Vagina (tissue), 2 donors: ENCODE measurements around the gene TMEM91.

Experiments used
- CTCF ChIP-seq, 3 experiments: fragments of 450-650 bp in 2 of 3; fragments of 200-600 bp in 1 of 3; sonication (generic) in 1 of 3; IDR thresholded peaks; one replicate each; pipeline ENCODE4 v1.5.1; 2017 to 2019; ENCODE audit warnings: antibody characterized with exemption in 3 of 3, mild to moderate bottlenecking in 2 of 3, moderate library complexity in 2 of 3
- POLR2A ChIP-seq, 2 donors: fragments of 450-650 bp; IDR thresholded peaks; one replicate each; pipeline ENCODE4 v1.6.1; 2017; ENCODE audit warnings: antibody characterized with exemption in 2 of 2, mild to moderate bottlenecking in 2 of 2, moderate library complexity in 2 of 2
- POLR2AphosphoS5 ChIP-seq, 2 donors: sonication (generic); formaldehyde crosslinking; IDR thresholded peaks; one replicate each; pipeline ENCODE4 v1.9.0; 2017; ENCODE audit warnings: antibody characterized with exemption in 2 of 2, mild to moderate bottlenecking in 2 of 2, low read depth in 1 of 2; ENCODE audit not compliant: insufficient read depth in 1 of 2

- TF ChIP-seq CTCF (IDR thresholded peaks at IDR 0.05) (no peak), POLR2A (IDR thresholded peaks at IDR 0.05) (no peak), POLR2AphosphoS5 (IDR thresholded peaks at IDR 0.05; ENCODE audit: insufficient read depth in 1 of 2, low read depth in 1 of 2) (no peak)
Measured at GRCh38 chr19:41421973-41422372, 45.6 kb downstream of the TMEM91 start.
